Stimulated activated CD8-positive, alpha-beta memory T cell treated with anti-CD3 and anti-CD28 coated beads, Interleukin-15, amount 100 ng/mL, for 4 hours (primary cell): Measurements from ENCODE around the gene GRB10.

Source experiments
- DNase-seq, 2 donors: peaks; one replicate each; pipeline ENCODE4 v3.0.0-alpha.2; 2020; ENCODE audit warnings: low read depth in 2 of 2

The GRB10 gene

GRCh38 chr7:50672045-50672444, 110.7 kb downstream of the GRB10 start:
- DNase-seq, result no peak

DNA sequence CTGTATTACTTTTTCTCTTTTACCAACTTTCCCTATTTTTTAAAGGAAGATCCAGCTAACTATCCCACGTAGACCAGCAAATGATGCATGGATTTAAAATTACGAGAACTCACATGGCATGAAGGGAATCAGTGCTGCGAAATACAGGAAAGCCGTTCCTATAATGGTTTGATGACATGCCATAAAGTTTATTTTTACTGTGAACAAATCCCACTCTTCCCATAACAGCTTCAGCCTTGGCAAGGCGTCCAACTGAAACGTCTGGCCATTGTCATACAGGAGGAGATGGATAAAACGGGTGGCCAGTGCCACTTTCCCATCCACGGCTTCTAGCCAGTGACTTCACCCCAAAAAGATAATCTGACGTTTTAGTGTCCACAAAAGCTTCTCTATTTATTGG, 111.3 kb downstream of the GRB10 start:
- DNase-seq, result no peak

- DNase-seq, result no peak
Measured at GRCh38 chr7:50669890-50670289, 112.8 kb downstream of the GRB10 start.

DNA sequence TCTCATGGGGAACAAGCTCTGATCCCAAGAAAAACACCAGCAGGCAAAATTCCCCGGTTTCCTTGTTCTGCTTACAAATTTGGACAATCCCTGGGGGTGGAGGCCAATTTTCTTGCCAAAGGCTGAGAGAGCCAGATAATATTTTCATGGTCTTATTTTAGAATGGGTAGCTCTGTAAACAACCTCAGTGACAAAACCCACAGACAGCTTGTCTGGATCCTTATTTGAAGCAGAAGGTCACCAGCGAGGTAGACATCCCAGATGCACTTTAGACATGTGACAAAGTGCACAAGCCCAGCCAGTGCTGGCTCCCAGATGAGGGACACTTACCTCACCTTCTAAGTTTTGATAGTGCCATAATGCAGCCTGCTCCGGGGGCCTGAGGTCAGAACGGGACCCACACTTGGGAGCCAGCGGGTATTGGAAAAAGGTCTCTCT, 114.9 kb downstream of the GRB10 start:
- no peak for DNase-seq

DNA sequence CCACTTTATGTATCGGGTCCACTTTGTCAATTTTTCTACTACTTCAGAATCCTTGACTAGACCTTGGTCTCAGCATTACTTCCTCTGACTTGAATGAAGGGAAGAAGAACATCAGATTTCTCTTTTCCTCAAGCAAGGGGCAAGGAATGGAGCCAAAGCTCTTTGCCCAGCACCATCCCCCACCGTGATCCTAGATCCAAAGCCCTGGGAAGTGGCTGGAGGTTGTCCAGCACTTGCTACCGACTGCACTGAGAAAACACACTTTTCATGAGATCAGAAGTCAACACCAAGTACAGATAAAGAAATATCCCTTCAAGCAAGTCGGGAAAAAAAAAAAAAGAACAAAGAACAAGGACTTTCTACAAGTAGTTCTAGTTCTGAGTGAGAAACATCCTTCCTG, 115.4 kb downstream of the GRB10 start:
- no peak for DNase-seq

GRCh38 chr7:50666124-50666496, 116.6 kb downstream of the GRB10 start:
- DNase-seq, result no peak

GRCh38 chr7:50665403-50666123, 117.1 kb downstream of the GRB10 start:
- DNase-seq, result no peak

GRCh38 chr7:50664937-50665336, 117.8 kb downstream of the GRB10 start:
- no peak for DNase-seq

DNA sequence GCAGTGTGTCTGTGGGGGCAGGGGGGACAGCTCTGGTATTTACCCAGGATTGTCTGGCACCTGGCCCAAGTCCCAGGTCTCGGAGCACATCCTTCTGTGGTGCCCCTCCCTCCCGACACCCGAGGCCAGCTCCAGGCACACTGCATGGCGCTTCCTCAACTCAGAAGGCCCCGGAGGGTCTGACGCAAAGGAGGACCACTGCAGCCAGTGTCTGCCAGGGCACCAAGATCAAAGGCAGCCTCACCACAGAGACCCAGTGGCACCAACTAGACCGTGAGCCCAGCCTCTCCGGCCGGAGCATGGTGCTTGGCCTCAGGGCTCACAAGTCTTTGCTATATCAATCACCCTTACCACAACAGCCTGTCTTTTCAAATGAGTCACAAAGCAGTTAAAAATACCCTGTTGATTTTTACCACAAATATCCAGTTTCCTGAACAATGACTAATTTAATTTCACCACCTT, 118.2 kb downstream of the GRB10 start:
- DNase-seq, result no peak

DNA sequence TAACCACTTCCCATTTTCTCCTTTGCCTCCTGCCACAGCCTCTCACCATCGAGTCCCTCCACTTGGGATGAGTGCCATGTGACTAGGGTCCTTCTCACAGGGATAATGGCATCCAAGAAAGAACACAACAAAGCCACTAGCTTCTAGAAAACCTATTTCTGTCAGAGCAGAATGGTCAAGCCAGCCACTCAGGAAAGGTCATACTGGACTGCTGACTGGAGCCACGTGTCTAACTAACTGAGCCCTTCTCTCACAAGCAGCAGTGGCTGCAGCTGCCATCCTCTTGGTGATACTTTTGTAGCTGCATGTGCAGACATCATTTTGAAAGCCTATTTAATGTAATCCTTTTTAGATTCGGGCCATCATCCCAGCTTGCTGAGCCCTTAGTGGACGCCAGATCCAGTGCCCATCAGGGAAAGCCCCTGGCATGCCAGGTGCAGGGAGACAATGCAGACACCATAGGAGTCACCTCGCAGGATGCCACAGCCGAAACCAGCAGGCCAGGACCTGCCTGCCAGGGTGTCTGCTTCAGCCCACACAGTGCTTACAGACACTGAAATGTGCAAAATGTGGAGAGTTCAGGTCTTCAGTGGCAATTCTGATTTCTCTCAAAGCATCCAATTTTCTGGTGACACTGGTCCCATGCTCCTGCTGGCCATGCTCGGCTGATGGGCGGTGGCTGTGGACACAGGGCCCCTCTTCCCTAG, 119.1 kb downstream of the GRB10 start:
- DNase-seq, result no peak

GRCh38 chr7:50662996-50663395, 119.7 kb downstream of the GRB10 start:
- no peak for DNase-seq

DNA sequence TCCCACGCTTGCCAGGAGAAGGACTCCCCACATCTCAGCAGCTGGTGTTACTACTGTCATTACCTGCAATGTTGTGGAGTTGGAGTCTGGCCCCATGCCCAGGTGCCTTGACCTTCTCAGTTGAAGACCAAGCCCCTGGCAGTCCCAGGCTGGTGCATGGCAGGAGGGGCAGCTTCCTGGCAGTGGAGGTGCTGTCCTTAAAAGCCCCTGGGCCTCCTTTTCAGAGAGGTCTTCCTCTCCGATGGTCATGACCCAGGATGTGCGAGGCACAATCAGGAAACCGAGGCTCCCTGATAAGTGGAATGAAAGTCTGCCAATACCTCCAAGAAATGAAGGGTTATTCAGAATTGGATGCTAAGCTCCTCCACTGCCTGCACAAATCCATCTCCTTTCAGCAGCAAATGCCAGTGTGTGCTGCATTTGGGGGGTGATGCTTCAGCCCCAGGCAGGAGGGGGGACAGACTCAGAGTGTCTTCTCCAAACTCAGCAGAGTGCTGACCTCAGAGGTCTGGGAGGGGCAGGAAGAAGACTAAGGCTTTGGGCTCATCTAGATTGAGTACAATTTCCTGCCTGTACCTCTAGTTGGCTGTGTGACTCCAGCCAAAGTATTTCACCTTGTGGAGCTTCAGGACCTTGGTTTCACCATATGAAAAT, 120.5 kb downstream of the GRB10 start:
- DNase-seq, result no peak

DNA sequence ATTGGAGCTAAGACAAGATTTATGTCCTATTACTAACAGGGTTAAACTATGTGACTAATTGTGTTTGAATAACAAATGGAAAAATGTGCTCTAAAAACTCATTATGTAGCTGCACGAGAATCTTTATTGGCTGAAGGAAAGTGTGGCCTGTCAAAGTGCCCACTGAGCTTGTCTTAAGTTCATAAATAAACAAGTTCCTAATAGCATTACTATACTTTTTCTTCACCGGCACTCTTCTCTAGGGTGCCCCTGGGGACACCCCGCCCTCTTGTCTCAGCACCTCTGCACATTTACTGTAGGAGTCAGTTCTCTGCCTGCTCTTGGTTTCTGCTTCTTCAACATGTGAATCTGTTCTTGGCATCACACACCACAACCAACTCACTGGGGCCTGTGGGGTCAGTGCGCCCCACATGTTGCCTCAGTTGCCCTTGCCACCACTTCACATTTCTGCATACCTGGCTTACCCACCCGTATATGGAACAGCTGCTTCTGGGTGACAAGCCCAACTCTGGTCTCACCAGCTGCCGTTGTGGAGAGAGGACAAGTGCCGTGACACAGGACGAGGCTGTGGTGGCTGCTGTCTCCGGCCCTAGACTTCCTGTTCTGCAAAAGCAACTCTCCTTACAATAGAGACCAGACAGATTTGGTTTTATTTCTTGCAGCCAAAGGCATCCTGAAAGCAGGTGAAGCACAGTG, 121.2 kb downstream of the GRB10 start:
- no peak for DNase-seq

- DNase-seq, result no peak
Measured at GRCh38 chr7:50660830-50661175, 121.9 kb downstream of the GRB10 start.

- peak in 1 of 2 donors; percentile 16 for DNase-seq
Measured at GRCh38 chr7:50660040-50660829, 122.5 kb downstream of the GRB10 start.

- DNase-seq, result no peak
Measured at GRCh38 chr7:50659329-50659965, 123.2 kb downstream of the GRB10 start.

DNA sequence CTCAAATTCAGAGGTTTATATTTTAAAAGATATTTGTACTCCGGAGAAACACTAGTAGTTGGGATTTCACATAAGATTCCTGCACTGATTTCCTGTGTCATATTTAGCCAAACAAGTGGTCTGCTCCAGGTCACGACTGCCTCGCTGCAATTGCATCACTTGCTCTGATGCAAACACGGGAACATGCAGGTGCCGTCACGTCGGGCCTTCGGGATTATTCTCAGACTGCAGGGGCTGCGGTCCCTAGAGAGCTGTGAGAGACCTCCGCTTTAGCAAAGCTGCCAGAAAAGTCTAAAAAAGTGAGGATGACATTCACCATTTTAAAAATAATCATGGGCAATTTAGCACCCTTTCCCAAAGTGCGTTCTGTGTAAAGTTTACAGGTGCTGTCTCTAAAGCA, 124.0 kb downstream of the GRB10 start:
- DNase-seq, result no peak

DNA sequence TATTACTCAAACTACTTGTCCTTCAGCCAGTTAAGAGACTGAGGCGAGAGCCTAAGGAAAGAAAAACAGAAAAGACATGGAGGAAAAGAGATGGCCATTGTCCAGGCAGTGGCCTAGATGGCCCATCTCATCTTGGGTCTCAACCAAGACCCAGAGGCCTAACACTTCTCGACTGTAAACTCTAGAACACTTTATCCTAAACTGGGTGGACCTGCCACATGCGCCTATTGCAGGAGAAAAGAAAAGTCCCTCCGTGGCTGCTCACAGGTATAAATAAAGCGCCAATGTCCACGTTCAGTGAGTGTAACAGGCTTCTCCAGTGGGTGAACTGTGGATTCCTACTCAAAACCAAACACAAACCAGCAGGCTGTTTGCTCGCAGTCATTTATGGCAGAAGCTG, 124.8 kb downstream of the GRB10 start:
- DNase-seq, result no peak

GRCh38 chr7:50657341-50657873, 125.3 kb downstream of the GRB10 start:
- no peak for DNase-seq

DNA sequence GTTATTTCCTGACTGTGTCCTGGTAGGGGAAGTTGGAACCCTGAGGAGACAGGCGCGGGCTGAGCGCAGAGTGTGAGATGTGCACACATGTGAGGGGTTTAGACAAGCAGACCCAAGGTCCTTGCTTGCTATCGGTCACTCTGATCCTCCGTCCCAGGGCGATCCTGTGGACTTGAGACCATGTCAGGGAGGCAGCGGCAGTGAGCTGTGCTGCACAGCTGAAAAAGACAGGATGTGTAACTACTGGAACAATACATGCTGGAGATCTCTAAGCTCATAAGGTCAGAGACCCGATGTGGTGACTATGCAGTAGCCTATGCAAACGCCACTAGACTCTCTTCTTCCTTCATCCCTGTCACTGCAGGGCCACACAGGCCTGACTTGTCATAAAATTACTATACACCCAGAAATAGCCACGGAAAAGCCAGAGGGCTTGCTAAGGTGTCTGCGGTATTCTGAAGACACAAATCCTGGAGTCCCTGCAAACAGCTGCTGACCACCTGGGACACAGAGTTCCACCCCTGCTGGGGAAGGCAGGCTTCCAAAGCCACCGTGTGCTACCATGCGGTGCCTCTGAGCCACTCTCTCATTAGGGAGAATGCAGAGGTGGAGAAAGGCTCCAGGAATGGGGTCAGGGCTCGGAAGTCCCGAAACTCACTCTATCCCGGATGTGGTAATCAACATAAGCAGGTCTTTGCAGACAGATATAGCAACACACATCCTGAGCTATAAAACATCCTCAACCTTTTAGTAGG, 126.4 kb downstream of the GRB10 start:
- DNase-seq, result no peak
